ENCODE measurements around the gene TGM4. TPM values are rescaled to one million over a fixed set of nuclear protein-coding genes. Genes with fewer than 3 reads are reported as not detected.

TGM4 gene
- total RNA-seq, 1 donor from 2014 or later = not detected

GRCh38 chr3:44926172-44926571 is 51.8 kb downstream of the TGM4 start:
- TF ChIP-seq CTCF (IDR thresholded peaks at IDR 0.05) = no peak
- Mint-ChIP-seq H3K9me3 (no peaks in the 10 kb centered on the region), H3K4me3 (no peak overlapping the region), H3K27ac (no peak overlapping the region), H3K4me1 (no peaks in the 10 kb centered on the region), H3K36me3 (ENCODE audit: low read depth) (peaks cover 86% of the 10 kb centered on the region), H3K27me3 (no peaks in the 10 kb centered on the region)
- ChIA-PET CTCF (no interaction called here), POLR2A (no interaction called here)
- DNase-seq (no peak), ATAC-seq (ENCODE audit: low read depth) (no peak)
- intact Hi-C loops (cut with micrococcal nuclease) = no loop called here

GRCh38 chr3:44926921-44927320 is 52.5 kb downstream of the TGM4 start:
- H3K9me3 Mint-ChIP-seq = no peaks in the 10 kb centered on the region
- ChIA-PET CTCF (interaction anchor here (1.4 kb wide), 1 partner anchor 14 kb away, joined by 3 read pairs; no protein-coding TSS in a partner anchor), POLR2A (no interaction called here)
- DNase-seq (no peak), ATAC-seq (ENCODE audit: low read depth) (no peak)
- H3K27ac Mint-ChIP-seq = no peak overlapping the region
- TF ChIP-seq CTCF (IDR thresholded peaks at IDR 0.05) = no peak
- intact Hi-C loops (cut with micrococcal nuclease) = no loop called here
- H3K27me3 Mint-ChIP-seq = no peaks in the 10 kb centered on the region
- no peaks in the 10 kb centered on the region for H3K4me1 Mint-ChIP-seq
- no peak overlapping the region for H3K4me3 Mint-ChIP-seq
- peaks cover 85% of the 10 kb centered on the region for H3K36me3 Mint-ChIP-seq (ENCODE audit: low read depth)

GRCh38 chr3:44927371-44927770 is 53.0 kb downstream of the TGM4 start:
- CTCF ChIA-PET = interaction anchor here (1.4 kb wide), 1 partner anchor 15 kb away, joined by 3 read pairs; no protein-coding TSS in a partner anchor
- no peak for TF ChIP-seq CTCF (IDR thresholded peaks at IDR 0.05)
- Mint-ChIP-seq H3K27me3 (no peaks in the 10 kb centered on the region), H3K4me1 (no peaks in the 10 kb centered on the region), H3K27ac (no peak overlapping the region), H3K36me3 (ENCODE audit: low read depth) (peaks cover 84% of the 10 kb centered on the region), H3K4me3 (no peak overlapping the region), H3K9me3 (no peaks in the 10 kb centered on the region)
- no peak for DNase-seq
- no peak for ATAC-seq (ENCODE audit: low read depth)
- intact Hi-C loops (cut with micrococcal nuclease) = no loop called here
- POLR2A ChIA-PET = no interaction called here

GRCh38 chr3:44929782-44930181 is 55.4 kb downstream of the TGM4 start:
- Mint-ChIP-seq H3K9me3 (no peaks in the 10 kb centered on the region), H3K4me3 (no peak overlapping the region), H3K27me3 (no peaks in the 10 kb centered on the region), H3K27ac (no peak overlapping the region), H3K36me3 (ENCODE audit: low read depth) (peaks cover 88% of the 10 kb centered on the region), H3K4me1 (no peaks in the 10 kb centered on the region)
- ATAC-seq (ENCODE audit: low read depth) = no peak
- no peak for TF ChIP-seq CTCF (IDR thresholded peaks at IDR 0.05)
- intact Hi-C loops (cut with micrococcal nuclease) = no loop called here
- ChIA-PET CTCF (no interaction called here), POLR2A (no interaction called here)
- DNase-seq = no peak

- Mint-ChIP-seq H3K27ac (no peak overlapping the region), H3K9me3 (no peaks in the 10 kb centered on the region), H3K27me3 (no peaks in the 10 kb centered on the region), H3K4me3 (no peak overlapping the region), H3K36me3 (ENCODE audit: low read depth) (peaks cover 86% of the 10 kb centered on the region), H3K4me1 (no peaks in the 10 kb centered on the region)
- TF ChIP-seq CTCF (IDR thresholded peaks at IDR 0.05) = no peak
- ATAC-seq (ENCODE audit: low read depth) = no peak
- CTCF ChIA-PET = no interaction called here
- intact Hi-C loops (cut with micrococcal nuclease) = no loop called here
- no peak for DNase-seq
- POLR2A ChIA-PET = no interaction called here
Measured at GRCh38 chr3:44930911-44931310, 56.5 kb downstream of the TGM4 start.

Measured in activated B cell treated with CpG ODN at 0.5 μM for 24 hours (primary cell).